ENCODE measurements around the gene CYB5D1. TPM values are rescaled to one million over a fixed set of nuclear protein-coding genes. Genes with fewer than 3 reads are reported as not detected.

The CYB5D1 gene
- total RNA-seq, 1 experiment from 2014 or later, result 8.5 TPM

DNA sequence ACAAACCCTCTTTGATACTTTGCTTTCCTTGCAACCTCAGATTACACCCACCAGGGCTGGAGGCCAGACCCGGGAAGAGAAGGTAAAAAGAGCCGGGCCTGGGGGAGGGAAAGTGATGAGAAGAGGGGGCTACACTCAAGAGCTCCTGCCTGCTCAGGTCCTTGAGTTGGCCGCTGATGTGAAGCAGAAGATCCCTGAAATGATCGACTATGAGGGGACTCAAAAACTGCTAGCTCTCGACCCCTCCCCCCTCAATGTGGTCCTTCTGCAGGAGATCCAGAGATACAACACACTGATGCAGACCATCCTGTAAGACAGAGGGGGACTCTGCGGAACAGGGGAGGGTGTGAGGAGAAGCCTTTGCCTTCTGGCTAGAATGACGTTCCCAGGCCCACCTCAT is 26.6 kb upstream of the CYB5D1 start:
- no peak for DNase-seq
- no peak overlapping the region for H3K9ac ChIP-seq (ENCODE audit: low read length)
- H3K36me3 ChIP-seq (ENCODE audit: insufficient read depth, low read length), result no peaks in the 10 kb centered on the region
- no peaks in the 10 kb centered on the region for H4K20me1 ChIP-seq (ENCODE audit: insufficient read depth, low read depth, low read length)
- no peaks in the 10 kb centered on the region for H3K9me3 ChIP-seq (ENCODE audit: low read length)
- no peak overlapping the region for H3K4me3 ChIP-seq (ENCODE audit: low read length)
- H2AFZ ChIP-seq (ENCODE audit: low read length), result no peak overlapping the region
- H3K27ac ChIP-seq (ENCODE audit: low read length), result no peak overlapping the region
- no peaks in the 10 kb centered on the region for H3K79me2 ChIP-seq (ENCODE audit: low read length)
- no peaks in the 10 kb centered on the region for H3K9me2 ChIP-seq (replicated peaks; ENCODE audit: insufficient read depth, low read length)
- no peak overlapping the region for H3K4me2 ChIP-seq (ENCODE audit: low read depth, low read length, poor library complexity, severe bottlenecking)
- peaks cover 14% of the 10 kb centered on the region for H3K4me1 ChIP-seq (ENCODE audit: low read length)
- H3K27me3 ChIP-seq (ENCODE audit: low read length), result no peaks in the 10 kb centered on the region

DNA sequence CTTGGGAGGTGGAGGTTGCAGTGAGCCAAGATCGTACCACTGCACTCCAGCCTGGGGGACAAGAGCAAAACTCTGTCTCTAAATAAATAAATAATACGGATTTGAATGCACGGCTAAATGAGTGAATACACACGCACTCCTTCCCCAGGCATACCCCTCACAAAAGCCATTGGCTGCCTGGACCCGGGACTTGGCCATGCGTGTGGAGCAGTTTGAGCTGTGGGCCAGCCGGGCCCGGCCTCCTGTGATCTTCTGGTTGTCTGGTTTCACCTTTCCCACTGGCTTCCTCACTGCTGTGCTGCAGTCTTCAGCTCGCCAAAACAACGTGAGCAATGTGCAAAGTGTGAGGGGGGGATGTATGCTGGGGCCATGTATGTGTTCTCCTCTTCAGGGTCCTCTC is 25.4 kb upstream of the CYB5D1 start:
- no peaks in the 10 kb centered on the region for H3K36me3 ChIP-seq (ENCODE audit: insufficient read depth, low read length)
- no peaks in the 10 kb centered on the region for H3K9me3 ChIP-seq (ENCODE audit: low read length)
- H3K79me2 ChIP-seq (ENCODE audit: low read length), result no peaks in the 10 kb centered on the region
- H3K4me1 ChIP-seq (ENCODE audit: low read length), result peaks cover 26% of the 10 kb centered on the region
- no peak overlapping the region for H3K27ac ChIP-seq (ENCODE audit: low read length)
- H3K9ac ChIP-seq (ENCODE audit: low read length), result no peak overlapping the region
- H2AFZ ChIP-seq (ENCODE audit: low read length), result no peak overlapping the region
- no peak overlapping the region for H3K4me3 ChIP-seq (ENCODE audit: low read length)
- H3K4me2 ChIP-seq (ENCODE audit: low read depth, low read length, poor library complexity, severe bottlenecking), result no peak overlapping the region
- no peaks in the 10 kb centered on the region for H4K20me1 ChIP-seq (ENCODE audit: insufficient read depth, low read depth, low read length)
- no peaks in the 10 kb centered on the region for H3K27me3 ChIP-seq (ENCODE audit: low read length)
- no peaks in the 10 kb centered on the region for H3K9me2 ChIP-seq (replicated peaks; ENCODE audit: insufficient read depth, low read length)
- no peak for DNase-seq

DNA sequence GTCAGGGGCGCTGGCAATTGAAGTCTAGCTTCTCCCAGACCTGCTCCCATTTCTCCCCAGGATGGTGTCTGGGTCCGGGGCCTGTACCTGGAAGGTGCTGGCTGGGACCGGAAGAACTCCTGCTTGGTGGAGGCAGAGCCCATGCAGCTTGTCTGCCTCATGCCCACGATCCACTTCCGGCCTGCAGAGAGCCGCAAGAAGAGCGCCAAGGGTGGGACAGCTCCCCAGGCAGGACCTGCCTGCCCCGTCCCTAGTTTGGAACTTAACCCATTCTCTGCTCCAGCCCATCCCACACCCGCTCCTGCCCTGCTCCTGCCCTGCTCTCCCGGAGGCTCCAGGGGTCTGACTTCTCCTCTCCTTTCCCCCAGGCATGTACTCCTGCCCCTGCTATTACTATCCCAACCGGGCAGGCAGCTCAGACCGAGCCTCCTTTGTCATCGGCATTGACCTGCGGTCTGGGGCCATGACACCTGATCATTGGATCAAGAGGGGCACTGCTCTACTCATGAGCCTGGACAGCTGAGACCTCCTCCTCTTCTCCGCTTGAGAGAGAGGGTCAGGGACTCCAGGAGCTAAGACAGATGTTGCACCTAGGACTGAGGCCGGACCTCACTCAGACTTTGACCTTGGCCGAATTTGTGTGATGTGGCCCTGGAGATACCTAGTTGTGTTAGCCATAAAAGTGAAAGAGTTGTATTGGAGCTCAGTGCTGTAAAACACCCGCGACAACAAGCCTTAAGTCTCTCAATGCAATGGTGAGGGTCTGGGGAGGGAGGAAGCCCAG is 24.6 kb upstream of the CYB5D1 start:
- H3K4me3 ChIP-seq (ENCODE audit: low read length), result peak overlapping the region; percentile 81
- H3K9me2 ChIP-seq (replicated peaks; ENCODE audit: insufficient read depth, low read length), result no peaks in the 10 kb centered on the region
- H3K4me2 ChIP-seq (ENCODE audit: low read depth, low read length, poor library complexity, severe bottlenecking), result peak overlapping the region; percentile 97
- H3K79me2 ChIP-seq (ENCODE audit: low read length), result no peaks in the 10 kb centered on the region
- peak overlapping the region; percentile 81 for H3K9ac ChIP-seq (ENCODE audit: low read length)
- H3K27ac ChIP-seq (ENCODE audit: low read length), result no peak overlapping the region
- peak overlapping the region; percentile 34; the same call in 1 of the 2 replicates for H2AFZ ChIP-seq (ENCODE audit: low read length)
- H4K20me1 ChIP-seq (ENCODE audit: insufficient read depth, low read depth, low read length), result no peaks in the 10 kb centered on the region
- H3K9me3 ChIP-seq (ENCODE audit: low read length), result no peaks in the 10 kb centered on the region
- H3K27me3 ChIP-seq (ENCODE audit: low read length), result no peaks in the 10 kb centered on the region
- H3K4me1 ChIP-seq (ENCODE audit: low read length), result peaks cover 31% of the 10 kb centered on the region
- DNase-seq, result no peak
- no peaks in the 10 kb centered on the region for H3K36me3 ChIP-seq (ENCODE audit: insufficient read depth, low read length)

DNA sequence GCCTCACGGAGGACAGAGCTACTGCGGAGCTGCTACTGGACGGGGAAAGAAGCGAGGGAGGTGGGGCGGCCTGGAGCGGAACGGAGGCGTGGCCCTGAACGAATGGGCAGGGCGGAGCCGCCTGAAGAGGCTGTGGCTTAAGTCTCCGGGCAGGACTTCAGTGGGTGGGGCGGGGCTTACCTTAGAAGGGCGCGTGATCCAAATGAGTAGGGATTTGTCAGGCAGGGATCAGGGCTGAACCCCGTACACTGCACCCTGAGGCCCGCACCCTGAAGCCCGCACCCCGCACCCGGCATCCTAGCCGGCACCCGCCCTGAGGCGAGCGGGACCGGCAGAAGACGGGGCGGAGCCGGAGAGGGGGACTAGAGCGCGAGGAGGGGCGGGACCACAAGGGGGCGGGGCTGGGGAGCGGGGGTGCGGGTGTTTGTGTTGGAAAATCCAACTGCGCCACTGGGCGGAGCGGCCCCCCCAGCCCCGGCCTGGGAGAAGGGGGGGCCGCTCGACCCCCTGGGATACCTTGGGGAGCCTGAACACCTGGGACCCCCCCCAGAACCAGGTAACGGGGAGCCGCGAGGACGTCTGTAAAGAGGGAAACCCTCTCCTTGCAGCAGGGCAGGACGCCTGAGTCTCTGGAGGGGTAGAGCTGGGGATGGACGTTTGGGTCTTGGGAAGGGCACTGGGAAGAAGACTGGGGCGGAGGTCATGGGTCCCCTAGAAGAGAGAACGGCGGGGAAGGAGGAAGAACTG is 23.8 kb upstream of the CYB5D1 start, which contains the start of gene KDM6B:
KDM6B (plus strand) TSS at position 423 of the 747 bp plus-strand sequence. CDS start 11,338 bp downstream, outside the sequence.
- peaks cover 38% of the 10 kb centered on the region for H3K4me1 ChIP-seq (ENCODE audit: low read length)
- H3K9me2 ChIP-seq (replicated peaks; ENCODE audit: insufficient read depth, low read length), result no peaks in the 10 kb centered on the region
- H3K27ac ChIP-seq (ENCODE audit: low read length), result peak within 1 kb of the TSS; percentile 97
- H3K9ac ChIP-seq (ENCODE audit: low read length), result peak within 1 kb of the TSS; percentile 81
- H2AFZ ChIP-seq (ENCODE audit: low read length), result peak within 1 kb of the TSS; percentile 34; the same call in 1 of the 2 replicates
- peak within 1 kb of the TSS; percentile 97 for H3K4me2 ChIP-seq (ENCODE audit: low read depth, low read length, poor library complexity, severe bottlenecking)
- peak within 1 kb of the TSS; percentile 81 for H3K4me3 ChIP-seq (ENCODE audit: low read length)
- H4K20me1 ChIP-seq (ENCODE audit: insufficient read depth, low read depth, low read length), result no peaks in the 10 kb centered on the region
- H3K79me2 ChIP-seq (ENCODE audit: low read length), result no peaks in the 10 kb centered on the region; the same call in 1 of the 2 replicates
- no peaks in the 10 kb centered on the region for H3K27me3 ChIP-seq (ENCODE audit: low read length)
- peak; percentile 94 for DNase-seq
- H3K36me3 ChIP-seq (ENCODE audit: insufficient read depth, low read length), result no peaks in the 10 kb centered on the region
- no peaks in the 10 kb centered on the region for H3K9me3 ChIP-seq (ENCODE audit: low read length)

DNA sequence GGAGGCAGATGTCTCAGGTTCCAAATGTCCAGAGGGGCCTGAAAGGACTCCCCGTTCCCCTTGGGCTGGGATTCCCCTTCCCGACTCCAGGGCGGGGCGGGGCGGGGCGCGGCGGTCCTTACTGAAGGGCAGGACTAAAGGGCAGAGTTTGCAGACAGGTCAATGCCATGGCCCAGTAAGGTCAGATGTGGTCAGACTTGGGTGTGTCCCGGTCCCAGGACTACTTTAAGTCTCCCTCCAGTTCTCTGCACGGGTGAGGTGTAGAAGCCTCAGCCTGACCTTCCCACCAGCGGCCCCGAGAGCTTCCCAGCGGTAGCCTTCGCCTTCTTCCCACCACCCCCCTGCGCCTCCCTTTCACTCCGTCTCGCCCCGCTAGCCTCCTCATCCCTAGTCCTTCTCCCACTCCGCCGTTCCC is 23.3 kb upstream of the CYB5D1 start:
- H4K20me1 ChIP-seq (ENCODE audit: insufficient read depth, low read depth, low read length), result no peaks in the 10 kb centered on the region
- peak overlapping the region; percentile 97 for H3K4me2 ChIP-seq (ENCODE audit: low read depth, low read length, poor library complexity, severe bottlenecking)
- H3K9me2 ChIP-seq (replicated peaks; ENCODE audit: insufficient read depth, low read length), result no peaks in the 10 kb centered on the region
- H3K9me3 ChIP-seq (ENCODE audit: low read length), result no peaks in the 10 kb centered on the region
- no peaks in the 10 kb centered on the region for H3K27me3 ChIP-seq (ENCODE audit: low read length)
- H2AFZ ChIP-seq (ENCODE audit: low read length), result 0 out of 2 replicates have a peak overlapping the region, but pooled peaks have one; percentile 29
- no peaks in the 10 kb centered on the region for H3K36me3 ChIP-seq (ENCODE audit: insufficient read depth, low read length)
- peak overlapping the region; percentile 81 for H3K4me3 ChIP-seq (ENCODE audit: low read length)
- peaks cover 43% of the 10 kb centered on the region for H3K4me1 ChIP-seq (ENCODE audit: low read length)
- H3K79me2 ChIP-seq (ENCODE audit: low read length), result peaks cover 3% of the 10 kb centered on the region; the same call in 1 of the 2 replicates
- peak overlapping the region; percentile 97 for H3K27ac ChIP-seq (ENCODE audit: low read length)
- peak overlapping the region; percentile 81 for H3K9ac ChIP-seq (ENCODE audit: low read length)
- DNase-seq, result no peak

DNA sequence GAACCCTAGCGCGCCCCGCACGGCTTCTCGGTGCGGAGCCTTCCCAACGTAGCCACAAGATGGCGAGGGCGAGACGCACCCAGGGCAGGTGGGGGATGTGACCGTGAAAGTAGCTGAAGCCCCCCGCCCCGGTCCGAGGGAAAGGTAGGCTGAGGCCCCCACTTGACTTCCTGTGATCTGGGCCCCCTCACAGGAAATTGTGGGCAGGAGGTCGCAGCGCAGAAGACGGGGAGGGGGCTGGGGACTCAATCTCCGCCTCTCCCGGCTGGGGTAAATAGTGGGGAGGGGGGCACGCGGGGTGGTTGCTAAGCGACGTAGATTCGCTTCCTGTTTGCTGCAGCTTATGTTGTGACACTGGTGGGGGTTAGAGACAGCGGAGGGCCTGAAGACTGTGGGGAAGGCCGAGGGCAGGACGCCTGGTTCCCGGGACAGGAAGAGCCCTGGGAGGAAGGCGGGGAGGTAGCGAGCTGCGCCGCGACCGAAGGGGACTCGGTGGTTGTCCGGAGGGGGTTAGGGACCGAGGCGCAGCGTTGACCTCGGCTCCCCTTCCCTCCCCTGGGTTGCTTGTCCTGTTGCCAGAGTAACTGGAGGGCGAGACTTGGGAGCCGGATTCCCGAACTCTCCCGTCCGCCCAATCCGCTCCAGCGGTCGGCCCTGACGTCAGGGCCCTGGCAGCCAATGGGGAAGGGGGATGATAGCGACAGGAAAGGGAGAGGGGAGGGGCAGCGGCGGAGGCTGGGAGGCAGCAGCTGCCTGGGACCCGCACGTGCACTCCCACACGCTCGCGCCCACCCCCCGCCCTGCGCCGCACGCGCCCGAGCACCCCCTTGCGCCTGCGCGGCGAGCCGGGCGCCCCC is 22.6 kb upstream of the CYB5D1 start:
- Histone ChIP-seq H3K4me3 (ENCODE audit: low read length) (peak overlapping the region; percentile 81), H3K27me3 (ENCODE audit: low read length) (no peaks in the 10 kb centered on the region), H4K20me1 (ENCODE audit: insufficient read depth, low read depth, low read length) (no peaks in the 10 kb centered on the region), H3K27ac (ENCODE audit: low read length) (peak overlapping the region; percentile 97), H3K79me2 (ENCODE audit: low read length) (peaks cover 8% of the 10 kb centered on the region; the same call in 1 of the 2 replicates), H3K9me2 (replicated peaks; ENCODE audit: insufficient read depth, low read length) (no peaks in the 10 kb centered on the region), H3K9ac (ENCODE audit: low read length) (peak overlapping the region; percentile 91), H2AFZ (ENCODE audit: low read length) (0 out of 2 replicates have a peak overlapping the region, but pooled peaks have one; percentile 29), H3K4me1 (ENCODE audit: low read length) (peaks cover 50% of the 10 kb centered on the region), H3K4me2 (ENCODE audit: low read depth, low read length, poor library complexity, severe bottlenecking) (peak overlapping the region; percentile 97), H3K9me3 (ENCODE audit: low read length) (no peaks in the 10 kb centered on the region), H3K36me3 (ENCODE audit: insufficient read depth, low read length) (no peaks in the 10 kb centered on the region)
- peak; percentile 98 for DNase-seq

DNA sequence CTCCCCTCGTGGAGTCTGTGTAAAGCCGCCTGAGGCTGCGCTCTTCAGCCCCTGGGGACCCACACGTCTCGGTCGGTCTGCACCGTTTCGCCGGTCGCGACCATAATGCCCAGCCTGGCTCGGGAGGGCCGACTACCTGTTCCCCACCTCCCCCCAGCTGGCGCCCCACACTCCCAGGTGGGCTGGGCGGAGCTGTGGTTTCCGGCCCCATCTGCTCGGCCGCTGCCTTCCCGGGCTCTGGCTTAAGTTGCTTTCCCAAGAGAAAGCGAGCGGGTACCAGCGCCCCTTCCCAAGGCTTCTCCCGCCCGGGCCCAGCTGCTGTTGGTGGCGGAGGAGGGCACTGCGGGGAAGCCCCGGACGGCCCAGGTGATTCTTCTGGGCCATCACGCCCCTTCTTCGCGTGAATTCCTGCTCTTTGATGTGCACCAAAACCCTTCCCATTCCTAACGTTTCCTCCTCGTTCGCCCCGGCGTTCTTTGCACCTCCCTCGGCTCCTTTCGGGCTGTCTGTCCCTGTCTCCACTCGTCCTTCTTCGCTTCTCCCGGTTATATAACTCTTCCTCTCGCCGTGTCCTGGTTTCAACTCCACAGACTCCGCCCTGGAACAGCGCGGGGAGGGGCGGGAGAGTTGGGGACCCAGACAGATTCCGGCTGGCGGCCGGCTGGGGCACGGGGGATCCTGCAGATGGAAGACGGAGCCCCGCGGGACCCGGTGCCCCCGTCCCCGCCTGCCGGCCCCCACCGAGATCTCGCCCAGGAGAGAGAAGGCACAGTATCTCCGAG is 21.8 kb upstream of the CYB5D1 start:
- Histone ChIP-seq H3K79me2 (ENCODE audit: low read length) (peaks cover 16% of the 10 kb centered on the region), H4K20me1 (ENCODE audit: insufficient read depth, low read depth, low read length) (no peaks in the 10 kb centered on the region), H3K36me3 (ENCODE audit: insufficient read depth, low read length) (no peaks in the 10 kb centered on the region), H3K4me3 (ENCODE audit: low read length) (peak overlapping the region; percentile 81), H3K9ac (ENCODE audit: low read length) (peak overlapping the region; percentile 91), H2AFZ (ENCODE audit: low read length) (no peak overlapping the region), H3K27me3 (ENCODE audit: low read length) (no peaks in the 10 kb centered on the region), H3K9me3 (ENCODE audit: low read length) (no peaks in the 10 kb centered on the region), H3K9me2 (replicated peaks; ENCODE audit: insufficient read depth, low read length) (no peaks in the 10 kb centered on the region), H3K4me1 (ENCODE audit: low read length) (peaks cover 58% of the 10 kb centered on the region), H3K4me2 (ENCODE audit: low read depth, low read length, poor library complexity, severe bottlenecking) (peak overlapping the region; percentile 97), H3K27ac (ENCODE audit: low read length) (peak overlapping the region; percentile 97)
- no peak for DNase-seq
